ENCODE results near the gene EXD1.
"Not testable (repeated sequence)": the region's sequence is repeated elsewhere in the genome, so short reads cannot be mapped to it uniquely, and the experiment has no call there.

Gene EXD1

DNA sequence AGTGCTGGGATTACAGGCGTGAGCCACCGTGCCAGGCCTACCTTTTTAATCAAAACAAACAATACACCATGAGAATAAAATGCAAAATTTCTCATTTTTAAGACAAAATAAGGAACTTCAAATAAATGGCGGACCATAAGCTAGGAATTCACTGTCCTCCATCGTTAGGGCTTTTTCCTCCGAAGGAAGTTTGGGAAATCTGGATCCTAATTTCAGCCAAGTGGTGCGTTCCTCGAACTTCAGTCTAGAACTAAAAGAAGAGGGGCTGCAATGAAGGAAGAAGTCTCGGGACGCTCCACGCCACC, 260 bp downstream of the EXD1 start:
- DNase-seq: no peak

DNA sequence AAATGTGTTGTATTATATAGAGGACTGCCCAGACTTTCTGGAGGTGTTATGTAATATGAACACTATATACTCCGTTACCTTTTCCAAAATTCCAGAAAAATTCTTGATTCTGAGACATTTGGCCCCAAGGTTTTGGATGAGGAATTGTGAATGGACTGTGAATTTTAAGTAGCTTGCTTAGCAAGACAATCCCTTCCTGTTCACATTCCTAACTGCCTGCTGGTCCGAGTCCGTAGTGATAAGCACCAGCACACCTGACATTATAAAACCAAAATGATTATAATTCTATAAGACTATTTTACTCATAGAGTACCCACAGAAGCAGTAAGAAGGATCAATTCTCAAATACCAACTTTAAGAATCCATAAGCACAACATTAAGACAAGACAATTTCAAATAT, 11.2 kb downstream of the EXD1 start:
- no peak for DNase-seq

DNA sequence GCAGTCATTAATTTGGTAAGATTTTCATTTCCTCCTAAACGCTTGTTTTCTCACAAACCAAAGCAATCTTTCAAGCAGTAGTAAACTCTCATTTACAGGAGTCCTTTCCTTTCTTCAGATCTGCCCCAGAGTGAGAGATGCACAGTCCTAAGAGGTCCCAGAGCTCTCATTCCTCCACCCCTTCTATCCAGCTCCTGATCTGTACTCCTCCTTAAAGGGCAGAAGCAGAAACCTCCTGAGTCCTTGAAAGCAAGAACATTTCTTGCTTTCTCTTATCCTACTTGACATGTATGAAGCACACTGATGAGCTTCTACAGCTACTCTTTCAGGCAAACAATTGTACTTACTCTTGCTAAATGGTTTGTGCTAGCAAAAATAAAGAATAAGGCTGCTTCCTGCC, 11.7 kb downstream of the EXD1 start:
- no peak for DNase-seq

DNA sequence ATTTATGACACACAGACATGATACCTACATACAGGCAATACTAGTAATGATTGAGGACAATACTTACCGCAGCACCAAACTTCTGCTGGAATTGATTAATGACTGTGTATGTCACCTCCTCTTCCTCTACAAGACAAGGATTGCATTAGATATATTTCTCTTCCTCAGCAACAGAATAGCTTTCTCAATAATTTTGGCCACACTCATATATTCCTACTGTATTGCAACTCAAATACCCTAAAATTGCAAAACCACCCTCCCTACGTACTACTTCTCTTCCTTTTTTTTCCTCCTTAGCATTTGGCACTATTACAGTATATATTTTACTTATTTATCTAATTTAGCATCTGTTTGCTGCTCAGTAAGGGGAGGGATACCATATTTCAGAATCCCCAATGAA, 14.8 kb downstream of the EXD1 start:
- DNase-seq: no peak

DNA sequence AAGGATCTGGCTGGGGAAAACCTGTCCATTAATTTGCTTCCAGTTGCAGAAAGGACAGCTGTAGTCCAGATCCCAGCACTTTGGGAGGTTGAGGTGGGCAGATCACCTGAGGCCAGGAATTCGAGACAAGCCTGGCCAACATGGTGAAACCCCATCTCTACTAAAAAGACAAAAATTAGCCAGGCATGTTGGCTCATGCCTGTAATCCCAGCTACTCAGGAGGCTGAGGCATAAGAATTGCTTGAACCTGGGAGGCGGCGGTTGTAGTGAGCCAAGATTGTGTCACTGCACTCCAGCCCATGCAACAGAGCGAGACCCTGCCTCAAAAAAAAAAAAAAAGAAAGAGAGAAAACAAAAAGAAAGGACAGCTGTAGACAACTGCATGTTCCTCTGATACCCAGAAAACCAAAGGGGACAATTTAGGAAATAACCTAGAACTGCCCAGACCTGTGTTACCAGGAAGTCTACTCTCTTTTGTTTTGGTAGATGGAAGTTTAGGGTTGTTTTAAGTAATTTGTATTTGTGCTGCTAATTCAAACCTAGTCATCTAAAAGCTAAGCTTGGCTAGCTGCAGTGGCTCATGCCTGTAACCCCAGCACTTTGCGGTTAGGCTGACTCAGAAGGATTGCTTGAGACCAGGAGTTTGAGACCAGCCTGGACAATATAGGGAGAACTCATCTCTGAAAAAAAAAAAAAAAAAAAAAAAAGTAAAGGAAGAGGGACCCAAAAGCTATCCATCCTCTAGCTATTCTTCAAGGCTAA, 22.7 kb downstream of the EXD1 start:
- no peak for DNase-seq

DNA sequence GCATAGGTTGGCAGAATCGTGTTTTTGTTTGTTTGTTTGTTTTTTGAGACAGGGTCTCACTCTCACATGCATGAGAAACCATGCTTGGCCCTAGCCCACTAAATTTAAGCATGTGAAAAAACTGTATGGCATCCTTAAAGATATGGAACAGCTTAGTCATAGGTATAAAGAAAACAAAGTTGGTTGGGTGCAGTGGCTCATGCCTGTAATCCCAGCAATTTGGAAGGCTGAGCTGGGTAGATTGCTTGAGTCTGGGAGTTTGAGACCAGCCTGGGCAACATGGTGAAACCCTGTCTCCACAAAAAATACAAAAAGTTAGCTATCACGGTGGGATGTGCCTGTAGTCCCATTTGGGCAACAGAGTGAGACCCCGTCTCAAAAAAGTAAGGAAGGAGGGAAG, 25.2 kb downstream of the EXD1 start:
- DNase-seq: no peak

DNA sequence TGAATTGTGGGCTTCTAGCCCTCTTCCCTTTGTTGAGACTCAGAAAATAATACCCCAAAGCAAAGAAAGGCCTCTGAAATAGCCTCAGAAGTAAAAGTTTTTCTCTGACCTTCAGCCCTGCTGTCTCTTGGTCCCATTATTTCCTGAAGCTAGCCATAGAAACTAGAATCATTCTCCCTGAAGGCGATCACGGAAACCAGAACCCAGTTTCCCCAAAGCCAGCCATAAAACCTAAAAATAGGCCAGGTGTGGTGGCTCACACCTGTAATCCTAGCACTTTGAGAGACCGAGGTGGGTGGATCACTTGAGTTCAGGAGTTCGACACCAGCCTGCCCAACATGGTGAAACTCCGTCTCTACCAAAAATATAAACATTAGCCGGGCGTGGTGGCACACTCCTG, 27.2 kb downstream of the EXD1 start:
- no peak for DNase-seq

DNA sequence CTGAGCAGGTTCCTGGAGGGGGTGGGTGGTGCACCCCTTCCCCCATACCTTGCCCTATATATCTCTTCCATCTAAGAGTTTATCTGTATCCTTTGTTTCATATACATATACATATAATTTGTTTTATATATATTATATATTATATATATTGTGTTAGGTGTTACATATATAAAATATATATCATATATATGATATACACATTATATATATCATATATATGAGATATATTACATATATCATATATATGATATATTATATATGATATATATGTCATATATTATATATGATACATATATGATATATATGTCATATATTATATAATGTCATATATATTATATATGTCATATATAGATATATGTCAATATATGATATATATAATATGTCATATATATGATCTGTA, 31.1 kb downstream of the EXD1 start:
- DNase-seq: no peak

DNA sequence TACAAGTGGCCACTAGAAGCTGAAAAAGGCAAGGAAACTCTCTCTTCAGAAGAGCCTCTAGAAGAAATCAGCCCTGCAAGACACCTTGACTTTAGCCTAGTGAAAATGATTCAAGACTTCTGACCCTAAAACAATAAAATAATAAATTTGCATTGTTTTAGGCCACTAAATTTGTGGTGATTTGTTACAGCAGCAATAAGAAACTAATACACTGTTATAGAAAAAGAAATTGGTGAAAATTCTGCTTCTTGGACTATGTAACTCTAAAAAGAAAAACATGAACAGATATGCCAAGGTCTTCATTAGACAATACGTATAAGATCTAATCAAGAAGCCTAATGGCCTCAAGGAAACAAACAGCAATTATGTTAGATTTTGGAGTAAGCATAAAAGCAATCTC, 36.1 kb downstream of the EXD1 start:
- DNase-seq: no peak

DNA sequence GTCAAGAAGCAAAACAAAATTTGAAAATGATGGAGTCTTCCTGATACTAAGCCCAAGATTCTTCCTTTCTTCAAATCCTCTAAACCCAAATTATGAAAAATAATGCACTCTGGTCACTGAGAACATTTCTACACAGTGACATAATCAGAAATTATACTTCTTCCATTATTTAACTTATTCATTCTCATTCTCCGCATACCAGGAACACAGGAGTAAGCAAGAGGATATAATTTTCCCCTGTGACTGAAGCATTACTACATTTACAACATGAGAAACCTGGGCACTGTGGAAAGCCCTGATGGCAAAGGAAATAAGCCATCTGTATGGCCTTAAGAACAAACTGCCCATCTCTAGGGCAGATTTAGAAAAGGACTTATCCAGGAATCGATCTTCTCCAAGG, 47.0 kb downstream of the EXD1 start:
- DNase-seq: no peak

DNA sequence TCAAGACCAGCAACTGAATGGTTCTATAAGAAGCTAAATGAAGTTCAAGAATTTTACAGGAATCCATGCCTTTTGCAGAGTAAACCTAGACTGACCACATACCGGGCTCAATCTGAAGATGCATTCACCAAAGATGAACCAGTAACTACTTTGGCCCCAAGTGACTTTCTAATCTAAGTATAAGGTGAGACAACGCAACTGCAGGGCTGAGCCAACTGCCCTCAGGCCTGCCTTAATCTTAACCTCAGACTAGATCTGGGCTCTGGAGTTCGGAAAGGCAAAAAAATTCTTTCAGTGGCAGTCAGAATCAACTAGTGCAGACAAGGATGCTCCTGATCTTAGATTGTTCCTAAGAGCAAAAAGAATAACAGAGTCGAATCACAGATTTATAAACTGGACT, 48.3 kb downstream of the EXD1 start:
- DNase-seq: no peak

DNA sequence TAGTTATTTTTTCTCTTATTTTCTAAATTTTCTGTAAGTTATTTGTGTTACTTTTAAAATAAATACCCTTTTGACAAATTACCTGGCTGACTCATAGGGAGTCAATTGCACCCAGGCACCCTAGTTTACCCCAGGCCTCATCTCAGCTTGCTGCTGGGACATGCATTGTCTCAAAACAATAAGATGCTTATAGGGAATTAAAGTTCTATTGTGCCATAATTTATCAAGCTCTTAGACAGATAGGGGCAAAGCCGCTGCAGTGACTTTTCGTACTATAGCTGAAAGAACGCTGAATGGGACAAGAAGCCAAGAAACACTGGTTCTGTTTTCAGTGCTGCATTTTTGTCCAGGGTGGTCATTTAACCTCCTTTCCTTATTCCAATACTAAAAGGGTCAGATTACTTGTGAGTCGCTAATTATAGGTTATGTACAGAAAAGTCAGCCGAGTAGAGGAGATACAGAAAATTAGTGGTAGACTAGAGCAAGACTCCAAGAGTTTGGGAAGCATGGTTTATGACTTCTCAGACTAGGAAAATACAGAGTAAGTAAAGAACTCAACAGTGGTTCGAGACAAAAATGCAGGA, 50.3 kb downstream of the EXD1 start:
- DNase-seq: no peak

DNA sequence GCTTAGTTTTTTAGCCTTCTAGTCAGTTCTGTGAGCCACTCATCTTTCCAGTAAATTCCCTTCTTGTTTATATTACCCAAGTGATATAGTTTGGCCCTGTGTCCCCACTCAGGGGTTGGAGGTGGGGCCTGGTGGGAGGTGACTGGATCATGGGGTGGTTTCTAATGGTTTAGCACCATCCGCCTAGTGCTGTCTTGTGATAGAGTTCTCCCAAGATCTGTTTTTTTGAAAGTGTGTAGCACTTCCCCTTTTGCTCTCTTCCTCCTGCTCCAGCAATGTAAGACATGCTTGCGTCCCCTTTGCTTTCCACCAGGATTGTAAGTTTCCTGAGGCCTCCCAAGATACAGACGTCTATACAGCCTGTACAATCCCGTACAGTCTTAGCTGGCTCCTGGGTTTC, 60.8 kb downstream of the EXD1 start:
- DNase-seq: no peak

DNA sequence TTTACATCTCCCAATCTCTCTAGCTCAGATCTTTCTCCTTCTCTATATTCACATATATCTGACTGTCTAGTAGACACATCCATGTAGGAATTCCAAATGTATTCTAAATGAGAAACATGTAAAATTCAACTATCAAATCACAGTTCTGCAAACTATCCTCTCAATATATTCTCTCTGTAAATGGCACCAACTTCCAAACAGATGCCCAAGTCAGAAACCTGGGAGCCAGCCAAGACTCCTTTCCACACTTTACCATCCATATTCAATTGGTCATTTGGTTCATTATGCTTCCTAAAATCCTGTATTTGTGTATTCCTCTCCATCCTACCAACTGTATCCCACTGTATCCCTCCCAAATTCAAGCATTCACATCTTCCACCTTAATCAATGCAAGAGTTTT, 61.5 kb downstream of the EXD1 start:
- no peak for DNase-seq

DNA sequence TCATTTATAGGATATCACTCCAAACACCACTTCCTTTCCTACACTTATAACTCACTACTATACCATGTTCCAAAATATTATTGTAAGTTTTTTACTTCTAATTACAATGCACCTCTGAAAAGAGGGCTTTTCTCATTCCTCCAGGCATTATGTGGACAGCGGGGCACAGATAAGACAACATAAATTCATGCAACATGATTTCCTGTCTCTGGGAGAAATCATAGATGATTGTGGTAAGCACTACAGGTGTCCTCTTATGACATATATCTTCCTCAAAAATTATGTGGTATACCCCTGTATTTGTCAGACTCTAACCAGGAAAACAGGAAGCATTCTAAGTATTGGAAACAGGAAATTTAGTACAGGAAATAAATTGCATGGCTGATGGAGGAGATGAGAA, 68.8 kb downstream of the EXD1 start:
- DNase-seq: no peak

DNA sequence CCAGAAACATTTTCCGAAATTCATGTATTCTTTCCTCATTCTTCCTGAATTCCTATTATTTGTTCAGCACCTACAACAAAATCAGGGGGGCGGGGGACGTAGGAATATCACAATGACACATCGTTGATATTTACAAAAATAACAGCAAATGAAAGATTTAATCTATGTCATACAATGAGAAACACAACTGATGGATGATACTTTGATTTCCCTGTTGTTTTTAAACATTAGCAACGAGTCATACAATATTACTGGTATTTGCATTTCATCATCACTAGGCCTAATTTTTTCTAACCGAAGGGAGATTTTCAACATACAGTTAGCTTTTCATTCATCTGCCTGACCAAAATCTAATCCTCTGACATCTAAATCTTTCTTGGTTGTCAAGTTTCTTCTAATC, 69.2 kb downstream of the EXD1 start:
- DNase-seq: no peak

DNA sequence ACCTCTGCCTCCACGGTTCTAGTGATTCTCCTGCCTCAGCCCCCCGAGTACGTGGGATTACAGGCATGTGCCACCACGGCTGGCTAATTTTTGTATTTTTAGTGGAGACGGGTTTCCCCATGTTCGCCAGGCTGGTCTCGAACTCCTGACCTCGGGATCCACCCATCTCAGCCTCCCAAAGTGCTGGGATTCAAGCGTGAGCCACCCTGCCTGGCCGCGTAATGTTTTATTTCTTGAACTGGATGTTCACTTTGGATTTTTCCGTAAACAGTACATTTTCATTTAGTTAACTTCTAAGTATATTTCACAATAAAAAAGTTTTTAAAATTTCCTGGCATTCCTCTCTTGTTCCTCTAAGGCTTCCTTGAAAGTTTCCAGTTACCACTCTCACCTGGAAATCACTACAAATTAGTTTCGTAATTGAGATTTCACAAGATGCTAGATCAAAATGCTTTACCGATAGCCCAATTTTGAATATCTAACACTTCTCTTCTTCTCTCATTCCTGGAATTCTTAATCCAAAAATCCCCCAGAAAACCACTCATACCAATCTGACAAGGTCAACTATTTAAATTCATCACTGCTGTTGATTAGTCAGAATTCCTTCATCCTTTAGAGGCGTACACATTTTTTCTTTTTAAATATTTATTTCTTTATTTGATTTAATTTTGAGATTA, 69.8 kb downstream of the EXD1 start:
- DNase-seq: no peak

DNA sequence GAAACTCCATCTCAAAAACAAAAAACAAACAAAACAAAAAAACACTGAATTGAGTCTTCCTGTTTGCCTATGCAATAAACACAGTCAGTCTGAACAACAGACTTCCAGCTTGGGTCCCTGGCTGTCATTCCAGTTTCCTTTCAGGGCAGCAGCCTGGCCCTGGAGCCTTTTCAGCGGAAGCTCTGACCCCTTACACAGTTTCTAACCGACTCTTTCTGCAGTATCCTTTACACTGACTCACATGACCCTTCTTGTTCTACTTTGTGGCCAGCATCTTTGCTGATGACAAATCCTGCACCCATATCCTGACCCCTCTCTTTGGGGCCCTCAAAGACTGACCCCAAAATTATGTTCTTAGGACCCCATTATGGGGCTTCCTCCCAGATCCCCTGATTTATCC, 76.1 kb downstream of the EXD1 start:
- DNase-seq: no peak

DNA sequence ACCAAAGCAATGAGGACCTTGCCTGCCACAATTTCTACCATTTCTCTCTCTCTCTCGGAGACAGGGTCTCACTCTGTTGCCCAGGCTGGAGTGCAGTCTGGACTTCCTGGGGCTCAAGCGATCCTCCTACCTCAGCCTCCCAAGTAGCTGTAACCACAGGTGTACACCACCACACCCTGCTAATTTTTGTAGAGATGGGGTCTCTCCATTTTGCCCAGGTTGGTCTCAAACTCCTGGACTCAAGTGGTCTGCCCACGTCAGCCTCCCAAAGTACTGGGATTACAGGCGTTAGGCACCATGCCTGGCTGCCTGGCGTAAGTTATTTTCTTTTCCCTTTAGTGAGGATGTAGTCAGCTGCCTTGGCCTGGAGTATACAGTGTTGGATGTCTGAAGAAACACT, 76.8 kb downstream of the EXD1 start:
- no peak for DNase-seq

DNA sequence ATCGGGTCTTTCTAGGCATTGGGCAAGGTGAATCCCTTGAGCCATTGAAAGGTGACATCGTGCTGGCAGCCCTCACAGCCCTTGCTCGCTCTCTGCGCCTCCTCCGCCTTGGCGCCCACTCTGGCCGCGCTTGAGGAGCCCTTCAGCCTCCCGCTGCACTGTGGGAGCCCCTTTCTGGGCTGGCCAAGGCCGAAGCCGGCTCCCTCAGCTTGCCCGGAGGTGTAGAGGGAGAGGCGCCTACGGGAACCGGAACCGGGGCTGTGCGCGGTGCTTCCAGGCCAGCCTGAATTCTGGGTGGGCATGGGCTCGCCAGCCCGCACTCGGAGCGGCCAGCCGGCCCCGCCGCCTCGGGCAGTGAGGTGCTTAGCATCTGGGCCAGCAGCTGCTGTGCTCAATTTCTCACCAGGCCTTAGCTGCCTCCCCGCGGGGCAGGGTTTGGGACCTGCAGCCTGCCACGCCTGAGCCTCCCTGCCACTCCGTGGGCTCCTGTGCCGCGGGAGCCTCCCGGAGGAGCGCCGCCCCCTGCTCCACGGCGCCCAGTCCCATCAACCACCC, 79.0 kb downstream of the EXD1 start:
- DNase-seq: no peak

DNA sequence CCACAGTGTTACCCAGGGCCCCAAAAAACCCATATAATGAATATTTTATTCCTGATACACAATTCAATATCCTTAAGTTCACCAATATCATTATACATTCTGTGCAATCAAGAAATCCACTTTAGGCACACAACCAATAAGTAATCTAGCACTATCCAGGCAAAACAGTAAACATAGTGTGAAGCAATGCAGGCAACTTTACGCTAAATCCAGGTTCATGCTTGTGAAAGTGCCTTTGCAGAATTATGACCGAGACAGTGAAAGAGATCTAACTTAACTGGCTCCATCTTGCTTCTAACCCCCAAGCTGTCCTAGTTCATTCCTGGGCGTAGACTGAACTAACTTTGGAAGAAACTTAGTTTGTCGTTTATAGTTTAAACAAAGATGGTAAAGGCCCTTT, 80.3 kb downstream of the EXD1 start:
- DNase-seq: no peak

DNA sequence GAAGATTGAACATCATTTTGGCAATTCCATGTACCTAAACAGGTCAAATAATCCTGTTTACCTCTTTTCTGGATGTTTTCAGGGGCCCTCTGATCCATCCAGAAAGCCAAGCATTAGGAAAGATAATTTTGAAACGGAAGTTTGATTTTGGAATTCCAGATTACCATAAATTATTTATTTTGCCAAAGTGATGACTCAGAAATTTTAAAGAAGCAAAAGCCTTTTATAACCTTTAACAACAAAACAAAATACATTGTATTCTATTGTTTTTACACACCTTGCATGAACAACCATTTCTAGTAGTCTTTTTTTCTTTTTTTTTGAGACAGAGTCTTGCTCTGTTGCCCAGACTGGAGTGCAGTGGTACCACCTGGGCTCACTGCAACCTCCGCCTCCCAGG, 82.5 kb downstream of the EXD1 start:
- DNase-seq: no peak

DNA sequence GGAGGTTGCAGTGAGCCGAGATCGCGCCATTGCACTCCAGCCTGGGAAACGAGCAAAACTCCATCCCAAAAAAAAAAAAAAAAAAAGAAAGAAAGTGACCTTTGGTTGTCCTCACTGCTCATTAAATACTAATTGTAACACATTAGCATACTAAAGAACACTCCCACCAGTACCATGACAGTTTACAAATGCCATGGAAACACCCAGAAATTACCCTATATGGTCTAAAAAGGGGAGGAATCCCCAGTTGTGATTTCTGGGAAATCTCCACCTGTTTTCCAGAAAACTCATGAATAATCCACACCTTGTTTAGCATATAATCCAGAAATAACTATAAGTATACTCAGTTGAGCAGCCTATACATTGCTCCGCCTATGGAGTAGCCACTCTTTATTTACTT, 90.9 kb downstream of the EXD1 start:
- DNase-seq: no peak

DNA sequence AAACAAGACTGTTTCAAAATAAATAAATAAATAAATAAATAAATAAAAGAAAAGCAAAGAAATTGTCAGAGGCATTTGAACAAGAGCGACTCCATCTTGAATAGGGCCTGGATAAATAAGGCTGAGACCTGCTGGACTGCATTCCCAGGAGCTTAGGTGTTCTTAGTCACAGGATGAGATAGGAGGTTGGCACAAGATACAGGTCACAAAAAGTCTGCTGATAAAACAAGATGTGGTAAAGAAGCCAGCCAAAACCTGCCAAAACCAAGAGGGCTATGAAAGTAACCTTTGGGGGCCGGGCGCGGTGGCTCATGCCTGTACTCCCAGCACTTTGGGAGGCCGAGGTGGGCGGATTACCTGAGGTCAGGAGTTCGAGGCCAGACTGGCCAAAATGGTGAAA, 91.4 kb downstream of the EXD1 start:
- not testable (repeated sequence) for DNase-seq

DNA sequence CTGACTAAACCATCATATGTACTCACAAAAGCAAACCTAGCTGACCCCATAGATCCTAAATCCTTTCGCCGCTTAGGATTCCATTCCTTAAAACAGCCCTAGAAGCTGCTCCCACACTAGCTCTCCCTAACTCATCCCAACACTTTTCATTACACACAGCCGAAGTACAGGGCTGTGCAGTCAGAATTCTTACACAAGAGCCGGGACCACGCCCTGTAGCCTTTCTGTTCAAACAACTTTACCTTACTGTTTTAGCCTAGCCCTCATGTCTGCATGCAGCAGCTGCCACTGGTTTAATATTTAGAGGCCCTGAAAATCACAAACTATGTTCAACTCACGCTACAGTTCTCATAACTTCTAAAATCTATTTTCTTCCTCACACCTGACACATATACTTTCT, 95.0 kb downstream of the EXD1 start:
- not testable (repeated sequence) for DNase-seq

Measured in stimulated activated CD4-positive, alpha-beta T cell treated with anti-CD3 and anti-CD28 coated beads, Interleukin-2, amount 100 ng/mL, for 48 hours (primary cell).